Neural crest cell (in vitro differentiated cells): ENCODE data around the gene LAIR2. TPM values are rescaled to one million over a fixed set of nuclear protein-coding genes. Genes with fewer than 3 reads are reported as not detected.
"Not testable (repeated sequence)": the region's sequence is repeated elsewhere in the genome, so short reads cannot be mapped to it uniquely, and the experiment has no call there.

Experiments used
- DNase-seq: peaks from one replicate; pipeline ENCODE4 v3.0.0; 2021; ENCODE audit warnings: low read depth, mixed read lengths, low spot score
- H3K27ac Mint-ChIP-seq: one replicate; pipeline ENCODE4 v1.8.0; 2021; ENCODE audit warnings: mild to moderate bottlenecking, mixed read lengths; ENCODE audit not compliant: unreplicated experiment
- H3K27me3 Mint-ChIP-seq: 2 replicates; pipeline ENCODE4 v1.8.0; 2021; ENCODE audit warnings: low read depth, mild to moderate bottlenecking, mixed read lengths
- H3K36me3 Mint-ChIP-seq: 2 replicates; pipeline ENCODE4 v1.8.0; 2021; ENCODE audit warnings: low read depth, mild to moderate bottlenecking, mixed read lengths
- H3K4me1 Mint-ChIP-seq: 2 replicates; pipeline ENCODE4 v1.8.0; 2021; ENCODE audit warnings: mixed read lengths
- H3K4me3 Mint-ChIP-seq: one replicate; pipeline ENCODE4 v1.8.0; 2021; ENCODE audit warnings: mild to moderate bottlenecking, mixed read lengths
- H3K9me3 Mint-ChIP-seq: 2 replicates; pipeline ENCODE4 v1.8.0; 2021; ENCODE audit warnings: mixed read lengths
- CTCF ChIP-seq: fragments of 200-600 bp; sonication (generic); conservative IDR thresholded peaks from 2 replicates; pipeline ENCODE4 v1.5.0; 2021; ENCODE audit warnings: antibody characterized with exemption, mild to moderate bottlenecking
- total RNA-seq: library from RNA; stranded (reverse); gene quantifications from 2 replicates; pipeline ENCODE4 v1.2.1, GENCODE V29; 2021

LAIR2 gene
- total RNA-seq, 1 donor from 2014 or later: not detected

GRCh38 chr19:54493967-54494585 lies 8.6 kb upstream of the LAIR2 start:
- Mint-ChIP-seq H3K4me3 (no peak overlapping the region), H3K9me3 (peaks cover 3% of the 10 kb centered on the region), H3K27me3 (peaks cover 39% of the 10 kb centered on the region), H3K4me1 (no peaks in the 10 kb centered on the region), H3K36me3 (no peaks in the 10 kb centered on the region), H3K27ac (no peak overlapping the region)
- TF ChIP-seq CTCF: no peak
- DNase-seq: no peak

GRCh38 chr19:54495284-54495683 lies 7.3 kb upstream of the LAIR2 start:
- H3K9me3 Mint-ChIP-seq, H3K4me1 Mint-ChIP-seq, H3K4me3 Mint-ChIP-seq, DNase-seq, H3K27ac Mint-ChIP-seq, H3K36me3 Mint-ChIP-seq: not testable (repeated sequence)
- peaks cover 31% of the 10 kb centered on the region for H3K27me3 Mint-ChIP-seq

GRCh38 chr19:54497747-54498450 lies 4.7 kb upstream of the LAIR2 start:
- H3K4me1 Mint-ChIP-seq, H3K4me3 Mint-ChIP-seq, DNase-seq, H3K27ac Mint-ChIP-seq, H3K9me3 Mint-ChIP-seq, H3K36me3 Mint-ChIP-seq: not testable (repeated sequence)
- peaks cover 19% of the 10 kb centered on the region for H3K27me3 Mint-ChIP-seq

- H3K4me3 Mint-ChIP-seq, H3K4me1 Mint-ChIP-seq, H3K27ac Mint-ChIP-seq, DNase-seq, H3K9me3 Mint-ChIP-seq, H3K36me3 Mint-ChIP-seq: not testable (repeated sequence)
- peaks cover 16% of the 10 kb centered on the region for H3K27me3 Mint-ChIP-seq
Measured at GRCh38 chr19:54498451-54498772, 4.2 kb upstream of the LAIR2 start.

DNA sequence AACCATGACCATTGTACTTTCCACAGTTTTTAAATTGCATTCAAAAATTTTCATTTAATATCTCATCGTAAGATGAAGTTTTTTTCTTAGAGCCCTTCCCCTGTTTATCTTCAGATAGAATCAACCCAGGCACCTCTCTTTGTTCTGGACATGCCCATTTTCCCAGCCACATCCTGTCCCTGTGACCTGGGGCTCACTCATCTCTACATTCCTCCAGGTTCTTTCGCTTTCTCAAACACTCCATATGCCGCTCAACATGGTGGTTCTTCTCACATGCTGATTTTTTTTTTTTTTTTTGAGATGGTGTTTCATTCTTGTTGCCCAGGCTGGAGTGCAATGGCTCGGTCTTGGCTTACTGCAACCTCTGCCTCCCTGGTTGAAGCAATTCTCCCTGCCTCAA lies 2.9 kb downstream of the LAIR2 start:
- not testable (repeated sequence) for H3K4me1 Mint-ChIP-seq, H3K27me3 Mint-ChIP-seq, H3K36me3 Mint-ChIP-seq, H3K9me3 Mint-ChIP-seq, DNase-seq, H3K27ac Mint-ChIP-seq, H3K4me3 Mint-ChIP-seq

GRCh38 chr19:54506079-54506478 lies 3.4 kb downstream of the LAIR2 start:
- TF ChIP-seq CTCF: no peak
- Mint-ChIP-seq H3K27me3 (no peaks in the 10 kb centered on the region), H3K4me1 (no peaks in the 10 kb centered on the region), H3K4me3 (no peak overlapping the region), H3K36me3 (peaks cover 3% of the 10 kb centered on the region), H3K27ac (no peak overlapping the region), H3K9me3 (no peaks in the 10 kb centered on the region)
- DNase-seq: no peak

GRCh38 chr19:54507038-54507717 lies 4.5 kb downstream of the LAIR2 start:
- not testable (repeated sequence) for H3K27me3 Mint-ChIP-seq, H3K4me3 Mint-ChIP-seq, H3K4me1 Mint-ChIP-seq, H3K36me3 Mint-ChIP-seq, H3K9me3 Mint-ChIP-seq, H3K27ac Mint-ChIP-seq, DNase-seq

GRCh38 chr19:54507824-54508223 lies 5.2 kb downstream of the LAIR2 start:
- no peak for DNase-seq
- TF ChIP-seq CTCF: no peak
- peaks cover 3% of the 10 kb centered on the region for H3K9me3 Mint-ChIP-seq
- no peak overlapping the region for H3K27ac Mint-ChIP-seq
- no peak overlapping the region for H3K4me3 Mint-ChIP-seq
- H3K36me3 Mint-ChIP-seq: peaks cover 3% of the 10 kb centered on the region
- H3K27me3 Mint-ChIP-seq: no peaks in the 10 kb centered on the region
- H3K4me1 Mint-ChIP-seq: no peaks in the 10 kb centered on the region

DNA sequence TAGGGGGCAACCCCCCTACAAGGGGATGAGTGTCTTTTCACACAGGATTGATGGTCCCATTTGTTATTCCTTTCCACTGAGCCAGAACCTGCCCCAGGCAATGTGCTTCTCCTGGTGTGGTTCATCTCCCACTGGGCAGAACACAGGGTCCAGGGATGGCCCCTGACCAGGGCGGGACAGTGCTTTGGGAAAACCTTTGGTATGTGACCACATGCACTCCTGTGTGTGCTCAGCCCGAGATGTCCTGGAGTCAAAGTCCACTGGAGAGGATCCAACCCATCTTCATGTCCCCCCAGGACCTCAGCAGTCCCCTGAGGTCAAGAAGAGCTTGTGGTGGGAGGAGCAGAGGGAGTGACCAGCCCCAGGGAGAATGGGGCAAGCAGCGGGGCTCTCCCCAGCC lies 5.9 kb downstream of the LAIR2 start:
- not testable (repeated sequence) for DNase-seq, H3K36me3 Mint-ChIP-seq, H3K4me3 Mint-ChIP-seq, H3K4me1 Mint-ChIP-seq, H3K27ac Mint-ChIP-seq, H3K27me3 Mint-ChIP-seq, H3K9me3 Mint-ChIP-seq

GRCh38 chr19:54509200-54509940 lies 6.7 kb downstream of the LAIR2 start:
- DNase-seq, H3K27me3 Mint-ChIP-seq, H3K4me3 Mint-ChIP-seq, H3K9me3 Mint-ChIP-seq, H3K4me1 Mint-ChIP-seq, H3K36me3 Mint-ChIP-seq, H3K27ac Mint-ChIP-seq: not testable (repeated sequence)
